ENCODE measurements around the gene NLGN1. TPM values are rescaled to one million over a fixed set of nuclear protein-coding genes. Genes with fewer than 3 reads are reported as not detected.

The NLGN1 gene
- total and polyA plus RNA-seq, 2 of the 8 experiments (the other 6 are each of a cell fraction or from before 2014, with no cell fraction given), result 7.8 to 14.8 TPM

DNA sequence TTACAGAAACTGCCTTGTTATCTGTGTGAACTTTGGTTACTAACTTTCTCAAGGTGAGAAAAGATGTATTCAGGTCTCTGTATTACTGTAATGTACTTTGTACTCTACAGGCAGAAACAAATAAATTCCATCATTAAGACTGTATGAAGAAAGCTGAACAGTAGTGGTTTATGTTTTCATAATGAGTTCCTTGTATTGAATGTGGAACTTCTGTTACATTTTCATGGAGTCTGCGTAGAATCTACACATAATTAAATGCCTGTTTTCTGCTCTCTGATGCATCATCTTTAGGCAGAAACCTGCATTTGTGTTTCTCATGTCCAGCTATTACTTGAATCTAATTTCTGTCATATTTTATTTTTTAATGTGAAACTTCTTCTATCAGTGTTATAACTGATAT, 302.8 kb downstream of the NLGN1 start:
- Histone ChIP-seq H2BK12ac (ENCODE audit: low read depth, low read length) (no peak overlapping the region), H3K23ac (ENCODE audit: insufficient read length) (no peak overlapping the region), H3K9ac (replicated peaks in 1 of 4; ENCODE audit: extremely low read depth in 1 of 4, low read depth in 3 of 4, low read length in 3 of 4) (no peak overlapping the region), H3K9me3 (ENCODE audit: insufficient read depth in 2 of 2, low read depth in 1 of 2, low read length in 1 of 2) (peaks cover 6 to 8% of the 10 kb centered on the region in 2 experiments; a peak in 2 of 4 replicates), H3K4me3 (ENCODE audit: extremely low read depth in 1 of 4, insufficient read depth in 2 of 4, low read depth in 3 of 4, low read length in 4 of 4) (no peak overlapping the region), H3K4ac (replicated peaks; ENCODE audit: insufficient read length, low read depth, low read length) (no peak overlapping the region), H3K23me2 (ENCODE audit: low read depth, low read length) (no peaks in the 10 kb centered on the region), H2AK5ac (ENCODE audit: low read depth, low read length) (no peak overlapping the region), H2BK5ac (ENCODE audit: low read depth, low read length) (no peak overlapping the region), H3K56ac (replicated peaks; ENCODE audit: insufficient read length, low read depth, low read length) (no peak overlapping the region), H2BK120ac (replicated peaks; ENCODE audit: low read depth, low read length) (no peak overlapping the region), H4K91ac (replicated peaks; ENCODE audit: insufficient read length, low read length) (no peak overlapping the region), H3K79me2 (ENCODE audit: control insufficient read depth in 1 of 2, insufficient read depth in 2 of 2, low read length in 2 of 2) (no peaks in the 10 kb centered on the region), H3K4me1 (replicated peaks in 1 of 4; ENCODE audit: control insufficient read depth in 3 of 4, insufficient read depth in 4 of 4, low read length in 3 of 4) (peaks cover 0 to 6% (median 0%) of the 10 kb centered on the region in 4 experiments; a peak in 2 of 7 replicates), H3K27me3 (replicated peaks in 1 of 4; ENCODE audit: control insufficient read depth in 3 of 4, extremely low read depth in 1 of 4, insufficient read depth in 3 of 4, low read length in 3 of 4) (no peaks in the 10 kb centered on the region), H2BK20ac (ENCODE audit: low read length) (no peak overlapping the region), H3K79me1 (ENCODE audit: low read depth, low read length) (no peaks in the 10 kb centered on the region), H3K4me2 (ENCODE audit: insufficient read depth in 1 of 2, low read depth in 2 of 2, low read length in 2 of 2) (no peak overlapping the region), H4K20me1 (replicated peaks in 1 of 2; ENCODE audit: control insufficient read depth in 1 of 2, insufficient read depth in 2 of 2, low read length in 2 of 2) (no peaks in the 10 kb centered on the region), H2AFZ (ENCODE audit: low read length) (no peak overlapping the region), H4K5ac (ENCODE audit: insufficient read length, low read depth, low read length) (no peak overlapping the region), H3K18ac (ENCODE audit: extremely low read depth, low read length) (no peak overlapping the region), H4K8ac (ENCODE audit: extremely low read depth, insufficient read depth, low read length) (no peak overlapping the region), H3K27ac (ENCODE audit: low read depth, low read length) (no peak overlapping the region), H3K14ac (ENCODE audit: insufficient read length) (no peak overlapping the region), H2BK15ac (ENCODE audit: low read length) (no peak overlapping the region), H3K36me3 (ENCODE audit: control insufficient read depth in 2 of 4, insufficient read depth in 4 of 4, low read length in 3 of 4) (no peaks in the 10 kb centered on the region)
- WGBS, 2 experiments (ENCODE audit: extremely low coverage in 1 of 2, insufficient coverage in 1 of 2, insufficient read length in 1 of 2, insufficient replicate concordance in 2 of 2, low coverage in 1 of 2, low lambda C conversion rate in 2 of 2, missing lambda C conversion rate in 1 of 2), result 85% methylated on average over 1 of the region's 1 CpG; no CpG with 5 or more reads in 1 of the 2 experiments
- DNase-seq (ENCODE audit: low read depth in 1 of 2, low spot score in 2 of 2) (no peak), FAIRE-seq (no peak)
- POLR2A ChIA-PET (ENCODE audit: partially characterized antibody), result interaction anchor here (1.4 kb wide), 1 partner anchor 8 kb away, joined by 3 read pairs; no protein-coding TSS in a partner anchor
- CTCF ChIA-PET (ENCODE audit: partially characterized antibody), result interaction anchor here (1.0 kb wide), 1 partner anchor 33 kb away, joined by 4 read pairs; no protein-coding TSS in a partner anchor
- no peak for TF ChIP-seq SP2 (IDR thresholded peaks at IDR 0.05; ENCODE audit: low read length)
- TF ChIP-seq CHD2 (IDR thresholded peaks at IDR 0.05; ENCODE audit: low read length), result no peak
- TF ChIP-seq PHF8 (conservative IDR thresholded peaks at IDR 0.05; ENCODE audit: low read depth, low read length), result no peak
